Osteocyte (in vitro differentiated cells): ENCODE measurements around the gene SLC12A3. TPM values are rescaled to one million over a fixed set of nuclear protein-coding genes. Genes with fewer than 3 reads are reported as not detected.
A peak's percentile ranks its signal among the peaks of the same experiment; 100 is the strongest.

ENCODE experiments used
- DNase-seq: peaks from one replicate; pipeline ENCODE4 v3.0.0; 2021; ENCODE audit warnings: mixed read lengths; ENCODE audit not compliant: unreplicated experiment; ENCODE audit errors: extremely low spot score
- H3K27ac Mint-ChIP-seq: one replicate; pipeline ENCODE4 v1.8.0; 2021; ENCODE audit warnings: mild to moderate bottlenecking, mixed read lengths; ENCODE audit not compliant: unreplicated experiment
- H3K27me3 Mint-ChIP-seq: one replicate; pipeline ENCODE4 v1.8.0; 2021; ENCODE audit warnings: mixed read lengths; ENCODE audit not compliant: unreplicated experiment
- H3K36me3 Mint-ChIP-seq: one replicate; pipeline ENCODE4 v1.8.0; 2021; ENCODE audit warnings: mixed read lengths; ENCODE audit not compliant: unreplicated experiment
- H3K4me1 Mint-ChIP-seq: one replicate; pipeline ENCODE4 v1.8.0; 2021; ENCODE audit warnings: mixed read lengths; ENCODE audit not compliant: unreplicated experiment
- H3K4me3 Mint-ChIP-seq: one replicate; pipeline ENCODE4 v1.8.0; 2021; ENCODE audit warnings: mild to moderate bottlenecking, moderate library complexity, mixed read lengths; ENCODE audit not compliant: unreplicated experiment
- H3K9me3 Mint-ChIP-seq: one replicate; pipeline ENCODE4 v1.8.0; 2021; ENCODE audit warnings: mixed read lengths; ENCODE audit not compliant: unreplicated experiment
- microRNA-seq: library from miRNA; unstranded; fragments of <30 nt; microRNA quantifications from one replicate; pipeline ENCODE4 v1.1.0, GENCODE V29; 2020; ENCODE audit not compliant: unreplicated experiment
- total RNA-seq: library from RNA; stranded (reverse); gene quantifications from 2 replicates; pipeline ENCODE4 v1.2.1, GENCODE V29; 2021
- TF ChIP-seq, protein P1 (sequence below): fragments of 200-600 bp; sonication (generic); IDR thresholded peaks from 2 replicates; pipeline ENCODE4 v1.5.0; 2021; ENCODE audit warnings: antibody characterized with exemption, mild to moderate bottlenecking, moderate library complexity

SLC12A3 gene
- total RNA-seq, 1 donor from 2014 or later, result not detected

- no peak overlapping the region for H3K4me3 Mint-ChIP-seq
- H3K9me3 Mint-ChIP-seq, result no peaks in the 10 kb centered on the region
- no peaks in the 10 kb centered on the region for H3K36me3 Mint-ChIP-seq
- peaks cover 2% of the 10 kb centered on the region for H3K27me3 Mint-ChIP-seq
- no peak overlapping the region for H3K27ac Mint-ChIP-seq
- DNase-seq, result no peak
- H3K4me1 Mint-ChIP-seq, result peaks cover 11% of the 10 kb centered on the region
- TF ChIP-seq, protein P1, sequence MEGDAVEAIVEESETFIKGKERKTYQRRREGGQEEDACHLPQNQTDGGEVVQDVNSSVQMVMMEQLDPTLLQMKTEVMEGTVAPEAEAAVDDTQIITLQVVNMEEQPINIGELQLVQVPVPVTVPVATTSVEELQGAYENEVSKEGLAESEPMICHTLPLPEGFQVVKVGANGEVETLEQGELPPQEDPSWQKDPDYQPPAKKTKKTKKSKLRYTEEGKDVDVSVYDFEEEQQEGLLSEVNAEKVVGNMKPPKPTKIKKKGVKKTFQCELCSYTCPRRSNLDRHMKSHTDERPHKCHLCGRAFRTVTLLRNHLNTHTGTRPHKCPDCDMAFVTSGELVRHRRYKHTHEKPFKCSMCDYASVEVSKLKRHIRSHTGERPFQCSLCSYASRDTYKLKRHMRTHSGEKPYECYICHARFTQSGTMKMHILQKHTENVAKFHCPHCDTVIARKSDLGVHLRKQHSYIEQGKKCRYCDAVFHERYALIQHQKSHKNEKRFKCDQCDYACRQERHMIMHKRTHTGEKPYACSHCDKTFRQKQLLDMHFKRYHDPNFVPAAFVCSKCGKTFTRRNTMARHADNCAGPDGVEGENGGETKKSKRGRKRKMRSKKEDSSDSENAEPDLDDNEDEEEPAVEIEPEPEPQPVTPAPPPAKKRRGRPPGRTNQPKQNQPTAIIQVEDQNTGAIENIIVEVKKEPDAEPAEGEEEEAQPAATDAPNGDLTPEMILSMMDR, result peak; percentile 71
Measured at GRCh38 chr16:56964243-56965148, 99.5 kb downstream of the SLC12A3 start.

Small RNA genes within 50 kb of the gene (microRNA-seq; reads per million reads assigned to microRNA genes)
- gene MIR138-2, result 95.9 reads per million, percentile 51 among the genes with 10 or more reads in this experiment
- gene MIR6863, result not detected

Other genes with a start within 250 kb of the SLC12A3 start
- gene MT1E, start 239.4 kb upstream of the SLC12A3 start, total RNA-seq, result 37.5 and 43.6 TPM in 2 replicates
- 0.44 and 1.2 TPM in 2 replicates for gene MT1M, start 232.5 kb upstream of the SLC12A3 start, total RNA-seq
- not detected in 2 replicates for gene MT1A, start 226.5 kb upstream of the SLC12A3 start, total RNA-seq
- gene MT1B, start 213.3 kb upstream of the SLC12A3 start, total RNA-seq, result not detected in 2 replicates
- 12.7 and 14.9 TPM in 2 replicates for gene MT1F, start 207.2 kb upstream of the SLC12A3 start, total RNA-seq
- gene MT1G, start 197.1 kb upstream of the SLC12A3 start, total RNA-seq, result not detected in 2 replicates
- gene MT1H, start 195.4 kb upstream of the SLC12A3 start, total RNA-seq, result not detected in 2 replicates
- gene MT1X, start 182.7 kb upstream of the SLC12A3 start, total RNA-seq, result 63.8 and 67.5 TPM in 2 replicates
- 81.7 and 85.1 TPM in 2 replicates for gene NUP93, start 135.1 kb upstream of the SLC12A3 start, total RNA-seq
- gene HERPUD1, start 66.9 kb downstream of the SLC12A3 start, total RNA-seq, result 251 and 285 TPM in 2 replicates
- not detected in 2 replicates for gene CETP, start 96.7 kb downstream of the SLC12A3 start, total RNA-seq
- gene NLRC5, start 124.3 kb downstream of the SLC12A3 start, total RNA-seq, result 21.1 and 24.7 TPM in 2 replicates
- gene CPNE2, start 227.4 kb downstream of the SLC12A3 start, total RNA-seq, result 33.7 and 33.9 TPM in 2 replicates